ENCODE data around the gene FNDC3B. TPM values are rescaled to one million over a fixed set of nuclear protein-coding genes. Genes with fewer than 3 reads are reported as not detected.
"Not testable (repeated sequence)": the region's sequence is repeated elsewhere in the genome, so short reads cannot be mapped to it uniquely, and the experiment has no call there.

The FNDC3B gene
- total RNA-seq, 1 donor from 2014 or later, result 9.3 TPM

DNA sequence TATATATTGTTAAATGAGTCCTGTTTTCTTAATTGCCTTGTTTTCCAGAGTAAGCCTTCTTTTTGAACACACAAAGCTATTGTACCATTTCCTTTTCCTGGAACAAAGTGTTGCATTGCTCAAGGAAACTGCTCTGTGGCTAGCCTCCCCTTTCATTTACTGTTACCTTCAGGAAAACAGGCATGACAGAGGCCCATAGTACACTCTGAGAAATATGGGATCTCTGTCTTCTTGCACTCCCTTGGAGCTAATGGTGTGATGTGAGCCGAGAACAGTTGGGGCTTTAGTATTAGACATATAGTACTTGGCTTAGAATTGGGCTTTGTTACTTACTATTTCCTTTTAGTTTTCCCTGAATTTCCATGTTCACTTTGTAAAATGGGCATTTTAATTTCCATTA is 215.2 kb downstream of the FNDC3B start:
- ChIA-PET POLR2A (no interaction called here), CTCF (no interaction called here)
- Mint-ChIP-seq H3K27ac (no peak overlapping the region), H3K4me1 (no peaks in the 10 kb centered on the region), H3K27me3 (no peaks in the 10 kb centered on the region), H3K36me3 (ENCODE audit: low read depth) (peaks cover 4% of the 10 kb centered on the region), H3K4me3 (no peak overlapping the region), H3K9me3 (no peaks in the 10 kb centered on the region)
- TF ChIP-seq, protein P1, sequence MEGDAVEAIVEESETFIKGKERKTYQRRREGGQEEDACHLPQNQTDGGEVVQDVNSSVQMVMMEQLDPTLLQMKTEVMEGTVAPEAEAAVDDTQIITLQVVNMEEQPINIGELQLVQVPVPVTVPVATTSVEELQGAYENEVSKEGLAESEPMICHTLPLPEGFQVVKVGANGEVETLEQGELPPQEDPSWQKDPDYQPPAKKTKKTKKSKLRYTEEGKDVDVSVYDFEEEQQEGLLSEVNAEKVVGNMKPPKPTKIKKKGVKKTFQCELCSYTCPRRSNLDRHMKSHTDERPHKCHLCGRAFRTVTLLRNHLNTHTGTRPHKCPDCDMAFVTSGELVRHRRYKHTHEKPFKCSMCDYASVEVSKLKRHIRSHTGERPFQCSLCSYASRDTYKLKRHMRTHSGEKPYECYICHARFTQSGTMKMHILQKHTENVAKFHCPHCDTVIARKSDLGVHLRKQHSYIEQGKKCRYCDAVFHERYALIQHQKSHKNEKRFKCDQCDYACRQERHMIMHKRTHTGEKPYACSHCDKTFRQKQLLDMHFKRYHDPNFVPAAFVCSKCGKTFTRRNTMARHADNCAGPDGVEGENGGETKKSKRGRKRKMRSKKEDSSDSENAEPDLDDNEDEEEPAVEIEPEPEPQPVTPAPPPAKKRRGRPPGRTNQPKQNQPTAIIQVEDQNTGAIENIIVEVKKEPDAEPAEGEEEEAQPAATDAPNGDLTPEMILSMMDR (IDR thresholded peaks at IDR 0.05), result no peak
- intact Hi-C loops (cut with micrococcal nuclease), result no loop called here
- no peak for DNase-seq
- ATAC-seq (ENCODE audit: low read depth), result no peak

DNA sequence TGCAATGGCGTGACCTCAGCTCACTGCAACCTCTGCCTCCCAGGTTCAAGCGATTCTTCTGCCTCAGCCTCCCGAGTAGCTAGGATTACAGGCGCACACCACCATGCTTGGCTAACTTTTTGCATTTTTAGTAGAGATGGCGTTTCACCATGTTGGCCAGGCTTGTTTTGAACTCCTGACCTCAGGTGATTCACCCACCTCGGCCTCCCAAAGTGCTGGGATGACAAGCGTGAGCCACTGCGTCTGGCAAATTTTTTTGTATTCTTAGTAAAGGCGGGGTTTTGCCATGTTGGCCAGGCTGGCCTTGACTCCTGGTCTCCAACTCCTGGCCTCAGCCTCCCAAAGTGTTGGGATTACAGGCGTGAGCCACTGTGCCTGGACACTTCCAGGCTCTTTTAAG is 215.9 kb downstream of the FNDC3B start:
- H3K36me3 Mint-ChIP-seq (ENCODE audit: low read depth); CTCF ChIA-PET; H3K4me3 Mint-ChIP-seq; H3K9me3 Mint-ChIP-seq; intact Hi-C loops (cut with micrococcal nuclease); POLR2A ChIA-PET; ATAC-seq (ENCODE audit: low read depth); H3K27ac Mint-ChIP-seq; H3K27me3 Mint-ChIP-seq; H3K4me1 Mint-ChIP-seq; DNase-seq: not testable (repeated sequence)

DNA sequence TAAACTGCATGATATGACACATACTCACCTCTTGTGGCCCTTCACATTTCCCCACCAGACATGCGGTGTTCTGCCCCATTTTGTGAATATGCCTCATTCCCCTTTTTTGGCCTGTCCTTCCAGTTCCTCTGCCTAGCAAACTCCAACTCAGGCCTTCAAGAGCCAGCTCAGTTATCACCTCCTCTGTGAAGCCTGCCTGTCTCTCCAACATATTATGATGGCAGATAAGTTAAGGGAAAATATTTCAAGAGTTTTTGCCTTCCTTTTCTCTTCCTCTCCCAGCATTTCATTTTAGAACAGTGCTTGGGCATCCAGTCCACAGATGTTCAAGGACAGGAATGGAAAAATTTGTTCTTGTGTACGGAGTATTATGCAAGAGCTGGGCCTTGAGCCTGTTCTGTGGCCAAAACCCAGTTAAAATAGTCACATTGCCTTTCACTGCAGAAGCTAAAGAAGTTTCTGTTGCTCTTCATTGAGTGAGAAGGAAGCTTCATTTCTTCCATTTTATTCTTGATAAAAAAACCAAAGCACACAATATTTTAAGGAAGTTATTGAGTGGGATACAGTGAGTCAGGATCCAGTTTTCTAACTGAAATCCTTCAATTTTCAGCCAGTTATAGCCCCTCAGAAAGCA is 216.8 kb downstream of the FNDC3B start:
- CTCF ChIA-PET, result no interaction called here
- no peak overlapping the region for H3K27ac Mint-ChIP-seq
- POLR2A ChIA-PET, result no interaction called here
- TF ChIP-seq, protein P1 (IDR thresholded peaks at IDR 0.05), result no peak
- H3K9me3 Mint-ChIP-seq, result no peaks in the 10 kb centered on the region
- H3K4me3 Mint-ChIP-seq, result no peak overlapping the region
- DNase-seq (no peak), ATAC-seq (ENCODE audit: low read depth) (no peak)
- intact Hi-C loops (cut with micrococcal nuclease), result no loop called here
- H3K36me3 Mint-ChIP-seq (ENCODE audit: low read depth), result peaks cover 2% of the 10 kb centered on the region
- H3K4me1 Mint-ChIP-seq, result no peaks in the 10 kb centered on the region
- H3K27me3 Mint-ChIP-seq, result no peaks in the 10 kb centered on the region

DNA sequence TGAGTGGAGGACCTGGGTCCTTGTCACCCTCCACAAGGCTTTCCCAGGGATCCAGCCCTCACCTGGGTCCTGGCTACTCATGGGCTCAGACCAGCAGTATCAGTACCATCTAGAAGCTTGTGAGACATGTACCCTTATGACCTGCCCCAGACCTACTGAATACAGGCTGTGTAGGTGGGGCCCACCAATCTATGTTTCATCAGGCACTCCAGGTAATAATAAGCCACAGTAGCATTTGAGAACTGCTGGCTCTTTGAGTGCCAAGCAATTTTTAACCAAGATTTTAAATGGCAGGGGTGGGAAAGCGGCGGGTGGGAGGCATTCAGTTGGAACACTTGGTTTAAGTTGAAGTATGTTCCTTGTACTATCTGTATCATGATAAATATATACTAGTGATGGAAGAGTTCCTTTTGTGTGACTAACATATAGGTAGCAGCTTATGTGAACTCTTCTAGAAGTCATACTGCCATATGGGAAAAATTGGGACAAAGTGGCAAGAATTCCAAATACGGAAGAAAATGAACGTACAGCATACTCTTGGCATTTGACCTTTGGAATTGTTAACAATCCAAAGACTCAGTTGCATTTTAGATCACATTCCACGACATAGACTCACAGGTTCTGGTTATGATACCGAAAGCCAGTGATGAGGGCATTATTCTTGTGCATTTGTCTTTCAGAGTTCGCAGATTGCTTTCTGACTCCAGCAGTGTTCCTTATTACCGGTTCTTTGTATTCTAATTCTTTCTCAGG is 218.4 kb downstream of the FNDC3B start:
- H3K27ac Mint-ChIP-seq, result no peak overlapping the region
- H3K27me3 Mint-ChIP-seq, result no peaks in the 10 kb centered on the region
- no peaks in the 10 kb centered on the region for H3K4me1 Mint-ChIP-seq
- no peaks in the 10 kb centered on the region for H3K9me3 Mint-ChIP-seq
- DNase-seq (no peak), ATAC-seq (ENCODE audit: low read depth) (no peak)
- CTCF ChIA-PET, result no interaction called here
- no peak overlapping the region for H3K4me3 Mint-ChIP-seq
- intact Hi-C loops (cut with micrococcal nuclease), result no loop called here
- POLR2A ChIA-PET, result no interaction called here
- H3K36me3 Mint-ChIP-seq (ENCODE audit: low read depth), result no peaks in the 10 kb centered on the region
- TF ChIP-seq, protein P1 (IDR thresholded peaks at IDR 0.05), result no peak

DNA sequence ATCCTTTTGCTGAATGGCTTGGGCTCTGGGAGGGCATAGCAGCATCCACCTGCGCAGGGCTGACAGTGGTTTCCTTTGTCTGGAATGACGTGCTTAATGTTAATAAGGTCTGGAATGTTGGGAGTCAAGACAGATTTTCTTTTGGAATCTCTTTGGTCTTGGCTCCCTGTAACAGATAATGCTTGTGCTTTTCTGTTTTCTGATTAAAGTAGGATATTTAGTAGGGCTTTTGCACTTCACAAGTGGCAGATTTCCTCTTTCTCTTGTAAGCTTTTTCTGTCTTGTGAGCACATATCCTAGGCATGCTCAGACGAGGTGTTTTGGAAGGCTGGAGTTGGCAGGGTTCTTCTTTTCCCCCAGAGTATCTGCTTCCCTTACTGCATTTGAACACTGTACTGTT is 219.2 kb downstream of the FNDC3B start:
- H3K4me3 Mint-ChIP-seq, result no peak overlapping the region
- CTCF ChIA-PET, result no interaction called here
- H3K9me3 Mint-ChIP-seq, result no peaks in the 10 kb centered on the region
- no peaks in the 10 kb centered on the region for H3K4me1 Mint-ChIP-seq
- no peak overlapping the region for H3K27ac Mint-ChIP-seq
- POLR2A ChIA-PET, result no interaction called here
- intact Hi-C loops (cut with micrococcal nuclease), result no loop called here
- no peaks in the 10 kb centered on the region for H3K27me3 Mint-ChIP-seq
- H3K36me3 Mint-ChIP-seq (ENCODE audit: low read depth), result no peaks in the 10 kb centered on the region
- no peak for ATAC-seq (ENCODE audit: low read depth)
- TF ChIP-seq, protein P1 (IDR thresholded peaks at IDR 0.05), result no peak
- no peak for DNase-seq
